H1 (cell line): Measurements from ENCODE around the gene FKBP1A. TPM values are rescaled to one million over a fixed set of nuclear protein-coding genes. Genes with fewer than 3 reads are reported as not detected.

Experiments used
- YY1 ChIP-seq: IDR thresholded peaks from 2 replicates; pipeline ENCODE4 v1.6.1; 2011; ENCODE audit warnings: low read depth, mild to moderate bottlenecking, low read length
- polyA plus RNA-seq, 7 experiments: library from polyadenylated mRNA; depleted of rRNA in 3 of 7; stranded (reverse) in 5 of 7; unstranded in 2 of 7; fragments of >200 nt in 5 of 7; fragments of 200-250 nt in 2 of 7; gene quantifications; 1 replicate in 5 of 7; 2 replicates in 1 of 7; 4 replicates in 1 of 7; pipeline versions ENCODE4 v1.2.1 to v1.2.3, GENCODE V29; 2011 to 2013; ENCODE audit warnings: missing spikeins in 2 of 7, mixed read lengths in 2 of 7
- total RNA-seq: library from RNA; stranded (reverse); fragmentation: NEBNext Ultra II Directional; extraction: Animal tissue kit (Norgen Biotek cat#: 25700); gene quantifications from 2 replicates; pipeline ENCODE4 v1.2.1, GENCODE V29; 2021

The FKBP1A gene
- total and polyA plus RNA-seq, 2 of the 8 experiments (the other 6 are each of a cell fraction or from before 2014, with no cell fraction given) = 250 to 685 TPM

GRCh38 chr20:1426231-1426849 is 33.5 kb upstream of the FKBP1A start (continued):
- no peak for TF ChIP-seq YY1
